Hepatocyte (in vitro differentiated cells): ENCODE measurements around the gene ANO10. TPM values are rescaled to one million over a fixed set of nuclear protein-coding genes. Genes with fewer than 3 reads are reported as not detected.
"Not testable (repeated sequence)": the region's sequence is repeated elsewhere in the genome, so short reads cannot be mapped to it uniquely, and the experiment has no call there.

Experiments
- DNase-seq: peaks from one replicate; pipeline ENCODE4 v3.0.0-alpha.2; 2016; ENCODE audit warnings: low spot score
- H2AFZ ChIP-seq: fragments of 200-600 bp; sonication (generic); 2 replicates; pipeline ENCODE4 v1.6.0; 2016; ENCODE audit warnings: antibody characterized with exemption, mild to moderate bottlenecking
- H3K27ac ChIP-seq: fragments of 200-600 bp; sonication (generic); 2 replicates; pipeline ENCODE4 v1.5.1; 2016; ENCODE audit warnings: mild to moderate bottlenecking
- H3K27me3 ChIP-seq: fragments of 200-600 bp; sonication (generic); 2 replicates; pipeline ENCODE4 v1.6.1; 2016
- H3K36me3 ChIP-seq: fragments of 200-600 bp; sonication (generic); replicated peaks from 2 replicates; pipeline ENCODE4 v1.5.1; 2016; ENCODE audit warnings: low read depth; ENCODE audit not compliant: insufficient read depth
- H3K4me1 ChIP-seq: fragments of 200-600 bp; sonication (generic); 2 replicates; pipeline ENCODE4 v1.5.1; 2016; ENCODE audit warnings: mild to moderate bottlenecking, moderate library complexity; ENCODE audit not compliant: insufficient read depth
- H3K4me2 ChIP-seq: fragments of 200-600 bp; sonication (generic); 2 replicates; pipeline ENCODE4 v1.6.0; 2016
- H3K4me3 ChIP-seq: fragments of 200-600 bp; sonication (generic); 2 replicates; pipeline ENCODE4 v1.5.1; 2016; ENCODE audit warnings: mild to moderate bottlenecking
- H3K79me2 ChIP-seq: fragments of 200-600 bp; sonication (generic); 2 replicates; pipeline ENCODE4 v1.6.0; 2017; ENCODE audit warnings: mild to moderate bottlenecking
- H3K9me2 ChIP-seq: fragments of 200-600 bp; sonication (generic); replicated peaks from 2 replicates; pipeline ENCODE4 v1.6.0; 2017; ENCODE audit warnings: mild to moderate bottlenecking; ENCODE audit not compliant: insufficient read depth
- H3K9me3 ChIP-seq: fragments of 200-600 bp; sonication (generic); 2 replicates; pipeline ENCODE4 v1.5.1; 2016; ENCODE audit warnings: low read depth, mild to moderate bottlenecking
- H4K20me1 ChIP-seq: fragments of 200-600 bp; sonication (generic); 2 replicates; pipeline ENCODE4 v1.6.0; 2016; ENCODE audit warnings: mild to moderate bottlenecking; ENCODE audit not compliant: insufficient read depth, poor library complexity, severe bottlenecking
- EZH2 ChIP-seq: fragments of 200-600 bp; sonication (generic); IDR thresholded peaks from 2 replicates; pipeline ENCODE4 v1.6.1; 2016; ENCODE audit warnings: antibody characterized with exemption, mild to moderate bottlenecking, borderline replicate concordance
- EZH2phosphoT487 ChIP-seq: fragments of 200-600 bp; sonication (generic); IDR thresholded peaks from one replicate; pipeline ENCODE4 v1.6.1; 2018; ENCODE audit warnings: antibody characterized with exemption, mild to moderate bottlenecking, low read depth, moderate library complexity; ENCODE audit not compliant: unreplicated experiment, severe bottlenecking
- WGBS: methylation state at CpG from one replicate; pipeline ENCODE4 v1.1.6; 2016; ENCODE audit warnings: low lambda C conversion rate; ENCODE audit errors: missing lambda C conversion rate; 5-methylcytosine and 5-hydroxymethylcytosine counted together
- polyA plus RNA-seq: library from polyadenylated mRNA; unstranded; fragments of >200 nt; fragmentation: Nextera tagmentation; extraction: Ambion mirVana; gene quantifications from 2 replicates; pipeline ENCODE4 v1.2.1, GENCODE V29; 2016
- total RNA-seq: library from RNA; depleted of rRNA; stranded (reverse); fragments of >200 nt; gene quantifications from 2 replicates; pipeline ENCODE4 v1.2.3, GENCODE V29; 2014
- TF ChIP-seq, protein P1 (sequence below): fragments of 200-600 bp; sonication (generic); IDR thresholded peaks from 2 replicates; pipeline ENCODE4 v1.5.1; 2016; ENCODE audit warnings: antibody characterized with exemption, mild to moderate bottlenecking; ENCODE audit not compliant: poor library complexity

ANO10 gene
- total and polyA plus RNA-seq, 2 experiments from 2014 or later = 28.5 to 33.5 TPM

DNA sequence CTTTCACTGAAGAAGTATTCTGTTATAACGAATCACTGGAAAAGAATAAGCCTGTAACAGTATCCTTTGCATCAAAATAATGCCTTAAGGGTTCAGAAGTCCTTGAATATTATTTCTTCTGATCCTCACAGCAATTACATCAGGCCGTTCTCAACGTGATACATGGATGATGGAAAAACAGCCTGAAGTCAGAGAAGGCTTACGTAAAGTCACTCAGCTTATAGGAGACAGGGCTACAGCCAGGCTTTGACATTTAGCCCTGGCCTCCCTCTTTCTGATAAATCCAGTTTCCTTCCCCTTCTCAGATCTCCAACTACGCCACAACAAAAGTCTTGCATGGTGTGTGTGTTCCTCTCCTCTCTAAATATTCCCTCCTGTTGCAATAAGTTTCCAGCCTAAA lies 131.9 kb downstream of the ANO10 start:
- H4K20me1 ChIP-seq = no peaks in the 10 kb centered on the region
- H3K36me3 ChIP-seq = no peaks in the 10 kb centered on the region
- H3K27ac ChIP-seq = no peak overlapping the region
- H3K4me3 ChIP-seq = no peak overlapping the region
- no peaks in the 10 kb centered on the region for H3K27me3 ChIP-seq
- TF ChIP-seq EZH2phosphoT487 (no peak), EZH2 (no peak)
- TF ChIP-seq, protein P1, sequence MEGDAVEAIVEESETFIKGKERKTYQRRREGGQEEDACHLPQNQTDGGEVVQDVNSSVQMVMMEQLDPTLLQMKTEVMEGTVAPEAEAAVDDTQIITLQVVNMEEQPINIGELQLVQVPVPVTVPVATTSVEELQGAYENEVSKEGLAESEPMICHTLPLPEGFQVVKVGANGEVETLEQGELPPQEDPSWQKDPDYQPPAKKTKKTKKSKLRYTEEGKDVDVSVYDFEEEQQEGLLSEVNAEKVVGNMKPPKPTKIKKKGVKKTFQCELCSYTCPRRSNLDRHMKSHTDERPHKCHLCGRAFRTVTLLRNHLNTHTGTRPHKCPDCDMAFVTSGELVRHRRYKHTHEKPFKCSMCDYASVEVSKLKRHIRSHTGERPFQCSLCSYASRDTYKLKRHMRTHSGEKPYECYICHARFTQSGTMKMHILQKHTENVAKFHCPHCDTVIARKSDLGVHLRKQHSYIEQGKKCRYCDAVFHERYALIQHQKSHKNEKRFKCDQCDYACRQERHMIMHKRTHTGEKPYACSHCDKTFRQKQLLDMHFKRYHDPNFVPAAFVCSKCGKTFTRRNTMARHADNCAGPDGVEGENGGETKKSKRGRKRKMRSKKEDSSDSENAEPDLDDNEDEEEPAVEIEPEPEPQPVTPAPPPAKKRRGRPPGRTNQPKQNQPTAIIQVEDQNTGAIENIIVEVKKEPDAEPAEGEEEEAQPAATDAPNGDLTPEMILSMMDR = no peak
- H3K4me2 ChIP-seq = no peak overlapping the region
- H3K9me2 ChIP-seq = no peaks in the 10 kb centered on the region
- DNase-seq = no peak
- 65% methylated on average over 5 of the region's 5 CpGs for WGBS
- H2AFZ ChIP-seq = no peak overlapping the region
- no peaks in the 10 kb centered on the region for H3K79me2 ChIP-seq
- no peaks in the 10 kb centered on the region for H3K4me1 ChIP-seq
- H3K9me3 ChIP-seq = no peaks in the 10 kb centered on the region

DNA sequence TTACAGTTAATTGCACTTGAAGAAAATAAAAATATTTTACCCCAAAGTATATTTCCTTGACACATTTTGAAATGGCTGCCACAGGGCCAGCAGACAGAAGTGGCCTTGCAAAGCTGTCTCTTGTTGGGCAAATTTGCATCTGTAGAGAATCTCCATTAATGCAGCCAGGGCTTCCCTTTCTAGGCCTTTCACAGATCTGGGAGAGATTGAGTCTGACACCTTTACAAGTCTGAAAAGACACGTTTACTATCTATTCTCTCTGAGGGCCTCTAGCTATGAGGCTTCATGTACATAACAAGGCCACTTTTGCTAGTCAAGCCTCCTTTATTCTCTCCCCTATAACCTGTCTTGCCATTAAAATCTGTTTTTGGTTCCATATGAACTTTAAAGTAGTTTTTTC lies 135.9 kb downstream of the ANO10 start:
- Histone ChIP-seq H3K4me3 (no peak overlapping the region), H3K27ac (no peak overlapping the region), H3K4me2 (no peak overlapping the region), H4K20me1 (no peaks in the 10 kb centered on the region), H3K27me3 (no peaks in the 10 kb centered on the region), H3K36me3 (no peaks in the 10 kb centered on the region), H3K79me2 (no peaks in the 10 kb centered on the region), H3K9me3 (no peaks in the 10 kb centered on the region), H2AFZ (no peak overlapping the region), H3K4me1 (no peaks in the 10 kb centered on the region), H3K9me2 (no peaks in the 10 kb centered on the region)
- WGBS = 80% methylated on average over 1 of the region's 1 CpG
- TF ChIP-seq, protein P1 = no peak
- TF ChIP-seq EZH2 (no peak), EZH2phosphoT487 (no peak)
- no peak for DNase-seq

DNA sequence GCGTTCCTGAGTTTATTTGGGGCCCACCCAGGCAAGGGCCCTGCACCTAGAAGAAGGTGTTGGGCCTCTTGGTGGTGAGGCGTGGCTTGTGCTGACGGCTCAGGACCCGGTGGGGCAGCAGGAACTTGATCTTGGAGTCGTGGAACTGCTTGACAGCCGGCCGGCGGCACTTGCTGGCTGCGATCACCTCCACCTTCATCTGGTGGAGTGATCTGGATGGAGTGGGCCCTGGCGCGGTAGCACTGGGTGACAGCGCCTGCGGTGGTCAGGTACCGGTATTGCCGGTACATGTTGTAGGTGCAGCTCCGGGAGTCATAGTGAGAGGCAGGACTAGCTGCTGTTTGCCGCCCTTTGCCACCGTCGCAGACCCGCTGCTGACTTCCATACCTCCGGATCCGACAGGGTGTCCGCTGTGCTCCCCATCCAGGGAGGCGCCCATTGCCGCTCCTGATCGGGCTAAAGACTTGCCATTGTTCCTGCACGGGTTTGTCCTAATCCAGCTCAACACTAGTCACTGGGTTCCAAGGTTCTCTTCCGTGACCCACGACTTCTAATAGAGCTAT lies 136.8 kb downstream of the ANO10 start:
- no peak overlapping the region for H3K27ac ChIP-seq
- no peaks in the 10 kb centered on the region for H3K4me1 ChIP-seq
- no peaks in the 10 kb centered on the region for H4K20me1 ChIP-seq
- H3K79me2 ChIP-seq = no peaks in the 10 kb centered on the region
- no peak for DNase-seq
- no peak overlapping the region for H3K4me2 ChIP-seq
- no peaks in the 10 kb centered on the region for H3K9me3 ChIP-seq
- H2AFZ ChIP-seq = no peak overlapping the region
- H3K9me2 ChIP-seq = no peaks in the 10 kb centered on the region
- no peak overlapping the region for H3K4me3 ChIP-seq
- H3K27me3 ChIP-seq = no peaks in the 10 kb centered on the region
- TF ChIP-seq EZH2phosphoT487 (no peak), EZH2 (no peak)
- TF ChIP-seq, protein P1 = no peak
- over 99% methylated on average over 25 of the region's 29 CpGs for WGBS
- H3K36me3 ChIP-seq = no peaks in the 10 kb centered on the region

DNA sequence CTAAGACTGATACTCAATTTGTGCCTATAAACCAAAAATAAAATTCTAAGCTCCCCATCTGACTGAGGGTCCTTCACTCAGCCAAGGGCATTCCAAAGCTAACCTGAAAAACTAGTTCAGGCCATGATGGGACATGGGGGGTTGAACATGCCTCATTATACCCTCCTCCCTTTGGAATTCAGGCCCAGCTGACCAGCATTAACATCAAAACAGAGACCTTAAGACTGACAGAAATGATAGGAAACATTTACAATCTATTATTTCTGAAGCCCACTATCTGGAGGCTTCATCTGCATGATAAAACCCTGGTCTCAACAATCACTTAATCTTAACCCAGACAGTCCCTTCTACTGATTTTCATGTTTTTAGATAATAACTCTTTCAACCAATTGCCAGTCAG lies 140.4 kb downstream of the ANO10 start:
- no peak overlapping the region for H2AFZ ChIP-seq
- no peak overlapping the region for H3K4me3 ChIP-seq
- H3K9me3 ChIP-seq = no peaks in the 10 kb centered on the region
- no peaks in the 10 kb centered on the region for H3K9me2 ChIP-seq
- no peak for TF ChIP-seq EZH2
- TF ChIP-seq, protein P1 = no peak
- TF ChIP-seq EZH2phosphoT487 = no peak
- no peak overlapping the region for H3K27ac ChIP-seq
- H3K27me3 ChIP-seq = no peaks in the 10 kb centered on the region
- no peak for DNase-seq
- H4K20me1 ChIP-seq = no peaks in the 10 kb centered on the region
- no peaks in the 10 kb centered on the region for H3K79me2 ChIP-seq
- no peaks in the 10 kb centered on the region for H3K36me3 ChIP-seq
- no peak overlapping the region for H3K4me2 ChIP-seq
- no peaks in the 10 kb centered on the region for H3K4me1 ChIP-seq

DNA sequence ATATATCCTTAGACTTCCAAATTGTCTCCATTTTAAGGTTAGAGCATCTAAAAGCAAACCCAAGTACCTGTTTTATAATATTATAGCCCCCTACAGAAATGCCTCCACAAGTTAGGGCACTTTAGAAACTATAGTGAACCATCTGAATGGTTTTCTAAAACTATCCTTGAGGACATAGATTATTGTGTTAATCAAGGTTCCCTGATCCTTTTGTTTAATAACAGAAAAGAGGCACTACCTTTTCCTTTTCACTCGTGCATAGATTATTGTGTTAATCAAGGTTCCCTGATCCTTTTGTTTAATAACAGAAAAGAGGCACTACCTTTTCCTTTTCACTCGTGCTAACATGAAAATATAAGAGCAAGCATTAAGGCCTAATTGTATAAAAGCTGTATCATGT lies 143.0 kb downstream of the ANO10 start:
- not testable (repeated sequence) for H3K9me3 ChIP-seq, H3K9me2 ChIP-seq, H3K27ac ChIP-seq, H3K4me1 ChIP-seq, H3K79me2 ChIP-seq, H3K4me2 ChIP-seq, H3K4me3 ChIP-seq, H2AFZ ChIP-seq, DNase-seq, H3K27me3 ChIP-seq, H3K36me3 ChIP-seq, H4K20me1 ChIP-seq
- WGBS = 52% methylated on average over 2 of the region's 2 CpGs
